Stimulated activated CD8-positive, alpha-beta memory T cell treated with anti-CD3 and anti-CD28 coated beads, Interleukin-7, amount 100 ng/mL, for 48 hours (primary cell): ENCODE measurements around the gene PRKG2.
A peak's percentile ranks its signal among the peaks of the same experiment; 100 is the strongest.

ENCODE experiments used
- DNase-seq, 2 donors: peaks; one replicate each; pipeline ENCODE4 v3.0.0-alpha.2; 2020; ENCODE audit warnings: low read depth in 1 of 2; ENCODE audit errors: extremely low read depth in 1 of 2

The PRKG2 gene

GRCh38 chr4:81102107-81102506 is 112.9 kb downstream of the PRKG2 start:
- DNase-seq, result no peak

- no peak for DNase-seq
These were observed 118.5 kb downstream of the PRKG2 start for GRCh38 chr4:81096566-81096965.

- no peak for DNase-seq
These were observed 119.6 kb downstream of the PRKG2 start for GRCh38 chr4:81095389-81095788.

GRCh38 chr4:81093720-81094401 is 121.2 kb downstream of the PRKG2 start:
- no peak for DNase-seq

GRCh38 chr4:81085979-81086378 is 129.0 kb downstream of the PRKG2 start:
- no peak for DNase-seq

GRCh38 chr4:81085291-81085690 is 129.7 kb downstream of the PRKG2 start:
- no peak for DNase-seq

- DNase-seq, result no peak
These were observed 130.4 kb downstream of the PRKG2 start for GRCh38 chr4:81084634-81085033.

- DNase-seq, result no peak
These were observed 131.0 kb downstream of the PRKG2 start for GRCh38 chr4:81084029-81084428.

- no peak for DNase-seq
These were observed 133.9 kb downstream of the PRKG2 start for GRCh38 chr4:81081156-81081555.

- no peak for DNase-seq
These were observed 144.0 kb downstream of the PRKG2 start for GRCh38 chr4:81071013-81071412.

- DNase-seq, result peak in 1 of 2 donors; percentile 39
These were observed 145.2 kb downstream of the PRKG2 start for GRCh38 chr4:81069706-81070331.

GRCh38 chr4:81065446-81065845 is 149.6 kb downstream of the PRKG2 start:
- DNase-seq, result no peak

GRCh38 chr4:81062001-81062400 is 153.0 kb downstream of the PRKG2 start:
- DNase-seq, result no peak

GRCh38 chr4:81061344-81061730 is 153.7 kb downstream of the PRKG2 start:
- DNase-seq, result no peak

GRCh38 chr4:81060587-81061343 is 154.3 kb downstream of the PRKG2 start:
- DNase-seq, result no peak

GRCh38 chr4:81058621-81059020 is 156.4 kb downstream of the PRKG2 start:
- no peak for DNase-seq

- no peak for DNase-seq
These were observed 162.6 kb downstream of the PRKG2 start for GRCh38 chr4:81052119-81053068.

GRCh38 chr4:81049907-81050306 is 165.1 kb downstream of the PRKG2 start:
- DNase-seq, result no peak

- no peak for DNase-seq
These were observed 165.7 kb downstream of the PRKG2 start for GRCh38 chr4:81049330-81049729.

- DNase-seq, result no peak
These were observed 172.2 kb downstream of the PRKG2 start for GRCh38 chr4:81042578-81043365.
